NB4 (cell line): Measurements from ENCODE around the gene RNASE8.

Experiments used
- CTCF ChIP-seq: IDR thresholded peaks from one replicate; pipeline ENCODE4 v1.5.1; 2012; ENCODE audit warnings: low read depth, low read length
- MAX ChIP-seq: IDR thresholded peaks from 2 replicates; pipeline ENCODE4 v1.6.1; 2011; ENCODE audit warnings: low read depth, low read length
- MYC ChIP-seq: IDR thresholded peaks from 2 replicates; pipeline ENCODE4 v1.6.1; 2011; ENCODE audit warnings: low read depth, low read length
- POLR2A ChIP-seq: IDR thresholded peaks from 2 replicates; pipeline ENCODE4 v1.6.1; 2011; ENCODE audit warnings: mild to moderate bottlenecking; ENCODE audit not compliant: insufficient read length; ENCODE audit errors: extremely low read depth

- TF ChIP-seq CTCF (no peak), POLR2A (no peak), MYC (no peak), MAX (no peak)
Measured at GRCh38 chr14:21060614-21061346, 3.2 kb downstream of the RNASE8 start.
